GM19193 (cell line): ENCODE measurements around the gene ANKRD33.

Experiments
- POLR2A ChIP-seq: IDR thresholded peaks from 4 replicates; pipeline ENCODE4 v1.6.1; 2011; ENCODE audit not compliant: insufficient read depth, insufficient read length; ENCODE audit errors: extremely low read depth

The ANKRD33 gene, protein sequence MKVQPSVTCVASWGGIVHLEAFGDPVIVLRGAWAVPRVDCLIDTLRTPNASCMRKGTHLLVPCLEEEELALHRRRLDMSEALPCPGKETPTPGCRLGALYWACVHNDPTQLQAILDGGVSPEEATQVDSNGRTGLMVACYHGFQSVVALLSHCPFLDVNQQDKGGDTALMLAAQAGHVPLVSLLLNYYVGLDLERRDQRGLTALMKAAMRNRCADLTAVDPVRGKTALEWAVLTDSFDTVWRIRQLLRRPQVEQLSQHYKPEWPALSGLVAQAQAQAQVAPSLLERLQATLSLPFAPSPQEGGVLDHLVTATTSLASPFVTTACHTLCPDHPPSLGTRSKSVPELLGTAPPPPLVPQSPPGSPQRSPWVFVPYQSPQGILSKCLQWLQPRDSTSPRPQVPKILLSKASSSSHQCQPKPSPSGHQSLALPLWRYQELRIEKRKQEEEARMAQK

DNA sequence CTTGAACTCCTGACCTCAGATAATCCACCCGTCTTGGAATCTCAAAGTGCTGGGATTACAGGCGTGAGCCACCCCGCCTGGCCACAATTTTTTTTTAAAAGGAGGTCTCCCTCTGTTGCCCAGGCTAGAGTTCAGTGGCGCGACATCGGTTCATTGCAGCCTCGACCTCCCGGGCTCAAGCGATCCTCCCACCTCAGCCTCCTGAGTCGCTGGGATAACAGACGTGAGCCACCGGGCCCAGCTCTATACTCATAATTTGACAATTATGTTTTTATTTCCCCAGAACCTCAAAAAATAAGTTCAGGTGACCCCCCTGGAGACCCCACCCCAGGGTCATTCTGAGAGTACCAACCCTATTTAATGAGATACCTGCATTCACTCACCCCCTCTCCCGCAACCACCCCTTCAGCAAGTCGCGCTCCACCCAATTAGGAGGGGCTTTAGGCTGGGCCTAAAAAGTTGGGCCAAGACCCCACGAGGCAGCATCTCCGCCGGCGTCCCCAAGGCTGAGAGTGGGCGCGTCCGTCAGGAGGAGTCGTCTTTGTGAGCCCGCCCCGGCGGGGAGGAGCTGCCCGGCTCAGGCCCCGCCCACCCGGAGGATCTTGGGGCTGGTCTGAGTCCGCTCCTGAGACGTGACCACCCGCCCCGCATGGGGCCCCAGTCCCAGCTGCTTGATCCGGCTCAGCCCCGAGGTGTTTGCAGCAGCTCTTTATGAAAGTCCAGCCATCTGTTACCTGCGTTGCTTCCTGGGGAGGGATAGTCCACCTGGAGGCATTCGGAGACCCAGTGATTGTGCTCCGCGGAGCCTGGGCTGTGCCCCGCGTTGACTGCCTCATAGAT lies at the start of gene ANKRD33:
Gene ANKRD33, plus strand, starts transcription at position 628 of the 840 bp plus-strand sequence. Its CDS starts 84 bp downstream, at position 712.
- no peak for TF ChIP-seq POLR2A

DNA sequence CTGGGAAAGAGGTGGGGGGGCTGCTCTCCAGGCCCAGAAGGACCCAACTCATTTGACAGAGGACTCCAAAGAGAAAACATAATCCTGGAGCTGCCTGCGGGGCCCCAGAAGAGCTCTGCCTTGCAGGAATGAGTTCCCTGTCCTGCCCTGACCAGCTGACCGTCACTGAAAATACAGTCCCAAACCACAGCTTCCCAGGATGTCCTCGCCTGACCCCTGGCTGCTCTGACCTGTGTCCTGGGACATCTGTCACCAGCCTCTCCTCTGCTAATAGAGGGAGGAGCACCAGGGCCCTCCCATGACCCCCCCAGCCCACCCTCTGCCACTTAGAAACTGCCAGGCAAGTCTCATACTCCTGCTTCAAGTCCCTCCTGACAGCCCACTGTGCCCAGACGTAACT lies 49.1 kb upstream of the ANKRD33 start:
- TF ChIP-seq POLR2A, result no peak

DNA sequence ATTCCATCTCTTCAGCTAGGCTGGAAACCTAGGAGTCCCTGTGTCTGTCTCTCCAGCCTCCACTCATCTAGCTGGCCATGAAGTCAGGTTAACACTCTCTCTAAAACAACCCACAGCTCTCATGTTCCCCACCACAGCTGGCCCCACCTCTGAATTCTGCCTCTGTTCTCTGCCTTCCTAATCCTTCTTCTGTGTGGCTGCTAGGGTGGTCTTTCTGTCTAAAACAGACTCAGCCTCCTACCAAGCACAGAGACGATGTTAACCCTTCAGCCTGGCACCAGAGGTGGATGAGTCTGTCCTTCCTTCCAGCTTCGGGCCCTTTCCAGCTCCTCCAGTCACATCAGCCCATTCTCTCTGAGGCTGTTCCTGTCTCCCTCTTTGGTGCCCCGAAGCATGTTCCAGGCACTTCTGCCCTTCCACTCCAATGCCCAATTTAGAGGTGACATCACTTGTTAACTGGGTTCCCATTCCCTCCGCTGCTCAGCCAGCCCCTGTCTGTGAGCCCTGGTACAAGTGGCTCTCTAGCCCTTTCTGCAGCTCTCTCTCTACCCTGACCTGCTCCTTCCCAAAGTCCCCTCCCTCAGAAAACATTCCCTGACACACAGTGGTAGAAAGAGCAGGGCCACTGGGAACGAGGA lies 48.5 kb upstream of the ANKRD33 start:
- no peak for TF ChIP-seq POLR2A

DNA sequence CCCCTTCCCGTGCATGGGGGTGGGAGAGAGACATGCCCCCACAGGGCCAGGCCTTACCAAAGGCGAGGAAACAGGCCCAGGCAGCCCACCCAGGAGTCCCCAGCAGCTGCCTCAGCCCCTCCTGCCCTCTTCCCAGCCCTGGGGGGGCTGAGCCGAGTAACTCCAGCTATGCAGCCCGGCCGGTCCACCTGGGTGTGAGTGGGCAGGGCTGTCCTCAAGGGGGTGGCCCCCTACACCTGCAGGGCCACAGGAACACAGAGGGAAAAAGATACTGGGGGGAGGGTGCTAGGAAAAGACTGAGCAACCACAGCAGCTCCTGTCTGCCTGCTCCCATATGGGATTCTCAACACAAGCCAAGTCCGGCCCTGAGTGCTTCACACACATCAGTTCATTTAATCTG lies 46.9 kb upstream of the ANKRD33 start:
- TF ChIP-seq POLR2A, result no peak

DNA sequence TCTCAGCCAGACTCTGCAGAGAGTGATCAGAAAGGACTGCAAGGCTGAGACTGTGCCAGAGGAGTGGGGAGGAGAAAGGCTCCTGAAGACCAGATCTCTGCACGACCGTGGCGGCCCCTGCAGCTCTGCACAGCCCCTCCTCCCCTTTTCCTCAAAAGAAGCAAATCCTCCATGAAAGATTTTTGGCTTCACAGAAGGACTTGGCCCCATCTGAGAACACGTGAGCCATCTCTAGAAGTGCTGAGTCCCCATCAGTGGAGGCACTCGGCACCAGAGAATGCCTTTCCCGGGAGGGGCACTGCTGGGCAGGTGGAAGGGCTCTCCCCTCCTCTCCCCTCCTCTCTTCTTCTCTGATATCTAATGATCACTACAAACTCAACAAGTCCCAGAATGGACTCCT lies 46.2 kb upstream of the ANKRD33 start:
- TF ChIP-seq POLR2A, result no peak

DNA sequence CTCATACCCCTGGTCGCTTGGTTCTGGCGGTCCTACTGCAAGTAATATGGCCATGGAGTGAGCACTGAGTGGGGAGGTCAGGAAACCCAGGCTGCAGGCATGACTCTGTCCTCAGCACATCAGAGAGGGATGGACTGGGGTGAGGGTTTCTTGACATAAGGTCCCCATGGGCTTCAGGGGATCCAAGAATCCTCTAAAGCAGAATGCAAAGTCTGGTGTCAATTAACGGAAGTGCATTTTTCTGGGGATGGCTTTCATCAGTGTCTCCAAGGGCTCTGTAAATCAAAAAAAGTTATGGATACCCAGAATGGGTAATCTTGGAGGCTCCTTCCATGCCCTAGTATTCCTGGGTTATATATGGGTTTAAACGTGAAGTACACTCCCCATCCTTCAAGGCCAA lies 43.0 kb upstream of the ANKRD33 start:
- TF ChIP-seq POLR2A, result no peak

DNA sequence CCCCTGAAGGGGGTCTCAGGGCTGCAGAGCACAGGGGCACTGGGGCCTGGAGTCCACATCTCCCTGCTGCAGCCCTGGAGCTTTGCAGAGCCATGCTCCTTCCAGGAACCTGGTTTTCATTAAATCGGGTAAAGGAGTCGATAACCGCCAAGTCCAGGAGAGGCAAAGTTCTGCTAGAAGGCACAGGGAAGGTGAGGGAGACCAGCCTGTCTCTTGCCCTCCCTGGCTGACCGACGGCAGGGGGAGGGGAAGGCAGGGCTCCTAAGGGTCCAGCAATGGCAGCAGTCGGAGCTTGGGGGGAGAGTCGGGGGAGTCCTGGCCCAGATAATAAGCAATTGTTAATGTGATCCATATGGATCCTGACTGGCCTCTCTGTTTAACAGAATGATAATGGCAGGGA lies 42.4 kb upstream of the ANKRD33 start:
- no peak for TF ChIP-seq POLR2A

DNA sequence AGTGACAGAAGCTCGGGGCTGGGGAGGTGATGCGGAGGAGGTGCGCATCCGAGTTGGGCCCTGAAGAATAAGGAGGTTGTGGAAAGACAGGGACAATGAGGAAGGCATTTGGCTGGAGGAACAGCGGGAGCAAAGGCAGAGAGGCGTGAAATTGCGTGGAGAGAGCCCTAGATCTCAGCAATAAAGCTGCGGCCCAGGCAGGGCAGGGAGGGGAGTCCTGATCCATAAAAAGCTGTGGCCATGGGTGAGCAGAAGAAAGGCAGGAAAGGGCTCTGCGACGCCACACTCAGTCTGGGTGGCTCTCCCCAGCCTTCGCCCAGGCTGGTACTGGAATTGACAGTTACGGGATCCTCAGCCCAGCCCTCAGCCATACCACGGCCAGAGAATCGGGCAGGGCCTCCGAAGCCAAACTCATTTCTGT lies 41.6 kb upstream of the ANKRD33 start:
- TF ChIP-seq POLR2A, result no peak

DNA sequence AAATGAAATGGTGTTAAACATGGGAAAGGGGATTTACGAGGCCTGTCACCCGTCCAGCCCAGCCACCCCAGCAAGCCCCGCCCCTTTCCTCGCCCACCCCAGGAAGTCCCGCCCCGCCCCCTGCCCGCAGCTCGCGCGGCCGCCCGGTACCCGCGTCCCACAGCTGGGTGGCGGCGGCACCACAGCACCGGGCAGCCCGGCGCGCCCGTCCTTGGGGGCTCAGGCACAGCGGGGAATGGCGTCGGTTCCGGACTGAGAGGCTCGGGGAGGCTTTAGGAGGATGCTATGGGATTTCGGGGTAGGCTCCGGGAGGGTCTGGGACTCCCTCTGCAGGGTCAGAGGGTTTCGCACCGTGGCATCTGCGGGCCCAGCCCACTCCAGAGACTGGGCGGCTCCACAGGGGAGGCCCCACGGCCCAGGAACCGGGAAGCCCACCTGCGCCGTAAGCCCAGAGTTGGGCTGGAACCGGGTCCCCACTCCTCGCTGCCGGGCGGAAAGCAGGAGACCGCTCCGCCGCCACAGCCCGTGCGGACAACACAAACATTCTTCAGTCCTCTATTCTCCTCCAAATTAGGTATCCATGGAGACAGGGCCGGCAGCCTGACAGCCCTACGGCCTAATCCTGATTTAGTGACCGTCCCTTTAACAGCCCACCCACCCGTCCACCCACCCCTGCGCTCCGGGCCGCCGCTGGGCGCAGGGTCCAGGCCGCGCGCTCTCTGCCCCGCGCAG lies 40.8 kb upstream of the ANKRD33 start:
- no peak for TF ChIP-seq POLR2A

DNA sequence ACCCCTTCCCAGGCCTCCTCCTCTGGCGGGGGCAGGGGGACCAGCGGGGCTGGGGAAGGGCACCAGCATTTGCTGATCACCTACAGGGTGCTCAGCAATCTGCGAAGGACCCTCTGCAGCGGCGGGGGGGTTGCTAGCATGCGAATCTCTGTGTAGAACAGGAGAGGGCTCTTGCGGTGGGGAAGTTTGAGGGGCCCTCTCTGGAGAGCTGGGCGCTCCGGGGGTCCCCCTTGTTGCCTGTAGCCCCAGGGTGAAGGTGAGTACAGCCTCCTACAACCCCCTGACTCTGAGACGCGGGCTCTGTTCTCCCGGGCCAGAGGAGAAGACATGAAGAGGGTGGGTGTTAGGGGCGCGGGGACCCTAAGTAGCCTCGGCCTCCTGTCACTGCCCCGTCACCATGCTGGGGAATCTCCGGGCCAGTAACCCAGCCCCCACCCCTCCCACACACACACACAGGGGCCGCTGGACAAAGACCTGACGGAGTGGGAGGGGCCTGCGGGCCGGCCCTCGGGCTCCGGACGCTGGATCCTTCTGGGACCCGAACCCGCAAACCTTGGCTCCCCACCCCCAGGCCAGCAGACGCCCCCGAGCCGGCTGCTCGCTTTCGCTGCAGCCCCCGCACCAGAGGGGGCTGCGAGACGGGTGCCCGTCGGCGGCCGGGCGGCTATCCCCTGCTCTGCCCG lies 40.1 kb upstream of the ANKRD33 start:
- TF ChIP-seq POLR2A, result no peak

DNA sequence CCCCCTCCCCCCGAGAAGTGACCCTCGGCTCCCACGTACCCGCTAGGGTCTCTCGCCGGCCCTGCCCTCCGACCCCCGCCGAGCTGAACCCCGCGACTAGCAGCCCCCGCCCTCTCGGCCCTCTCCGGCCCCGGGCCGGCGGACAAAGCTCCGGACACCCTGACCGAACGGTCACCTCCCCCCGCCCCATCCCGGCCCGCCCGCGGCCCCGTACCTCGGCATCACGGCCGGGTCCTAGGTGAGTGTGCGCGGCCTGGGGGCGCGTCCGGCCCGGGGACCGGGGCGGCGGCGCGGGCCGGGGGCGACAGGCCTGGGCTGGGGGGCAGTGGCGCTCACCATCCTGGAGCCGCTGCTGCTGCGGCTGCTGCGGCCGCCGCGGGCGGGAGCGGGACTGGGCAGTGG lies 39.6 kb upstream of the ANKRD33 start, which contains the start of gene FIGNL2:
Gene FIGNL2, minus strand, starts transcription at position 393 of the 402 bp plus-strand sequence. CDS start 26,305 bp downstream, outside the sequence.
- no peak for TF ChIP-seq POLR2A

DNA sequence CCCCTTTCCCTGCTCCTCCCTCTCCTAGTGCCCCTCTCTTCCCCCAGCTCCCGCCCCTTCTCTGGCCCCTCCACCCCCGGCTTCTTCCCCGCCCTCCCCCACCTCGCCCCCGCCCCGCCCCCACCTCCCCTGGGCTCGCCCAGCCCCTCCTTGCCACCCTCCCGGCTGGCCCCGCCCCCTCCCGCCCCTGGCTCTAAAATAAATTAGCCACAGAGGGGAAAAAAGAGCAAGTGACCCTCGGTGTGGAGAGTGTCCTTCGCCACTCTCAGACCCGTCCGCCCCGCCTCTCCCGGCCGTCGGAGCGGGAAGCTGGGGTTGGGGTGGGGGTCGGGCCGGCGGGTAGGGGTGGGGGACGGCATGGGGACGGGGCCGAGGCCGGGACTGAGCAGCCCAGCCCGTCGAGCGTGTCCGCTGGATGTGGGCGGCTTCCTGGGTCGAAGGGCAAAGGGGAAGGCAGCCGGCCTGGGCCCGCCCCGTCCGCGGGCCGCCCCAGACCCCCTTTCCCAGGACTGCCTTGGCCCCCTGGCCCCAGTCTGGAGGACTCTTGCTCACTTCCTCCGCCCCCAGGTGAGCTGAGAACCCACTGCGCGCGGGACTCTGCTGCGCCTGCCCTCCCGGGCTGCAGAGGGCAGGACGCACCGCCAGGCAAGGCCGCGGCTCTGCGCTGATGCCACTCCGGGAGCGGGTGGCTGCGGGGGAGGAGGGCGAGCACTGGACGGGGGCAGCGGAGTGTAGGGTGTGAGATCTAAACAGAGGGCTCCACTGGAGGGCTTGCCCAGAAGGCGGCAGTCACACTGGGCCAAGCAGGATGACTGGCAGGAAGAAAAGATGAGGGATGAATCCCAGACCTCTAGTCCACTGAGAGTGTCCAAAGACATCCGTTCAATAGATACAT lies 38.8 kb upstream of the ANKRD33 start:
- no peak for TF ChIP-seq POLR2A
